T-helper 2 cell (primary cell): Measurements from ENCODE around the gene HOXB3.

Experiments used
- DNase-seq, 5 experiments: peaks; one replicate each; pipeline versions ENCODE4 v3.0.0 to v3.0.0-alpha.2; 2012 to 2022

Gene HOXB3

GRCh38 chr17:48597778-48598631, 8.0 kb upstream of the HOXB3 start:
- peak in 1 of 5 experiments; percentile 57 for DNase-seq

DNA sequence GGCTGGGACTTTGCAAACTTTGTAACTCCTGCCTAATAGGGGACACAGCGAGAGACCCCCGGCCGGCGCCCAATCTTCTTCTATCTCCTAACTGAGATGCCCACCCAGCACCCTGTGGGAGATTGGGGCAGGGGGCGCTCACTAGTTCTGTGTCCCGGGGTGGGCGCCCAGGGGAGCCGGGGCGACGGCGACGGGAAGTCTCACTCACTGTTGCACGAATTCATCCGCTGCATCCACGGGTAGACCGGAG, 7.4 kb upstream of the HOXB3 start:
- DNase-seq: peak in 1 of 5 experiments; percentile 20

DNA sequence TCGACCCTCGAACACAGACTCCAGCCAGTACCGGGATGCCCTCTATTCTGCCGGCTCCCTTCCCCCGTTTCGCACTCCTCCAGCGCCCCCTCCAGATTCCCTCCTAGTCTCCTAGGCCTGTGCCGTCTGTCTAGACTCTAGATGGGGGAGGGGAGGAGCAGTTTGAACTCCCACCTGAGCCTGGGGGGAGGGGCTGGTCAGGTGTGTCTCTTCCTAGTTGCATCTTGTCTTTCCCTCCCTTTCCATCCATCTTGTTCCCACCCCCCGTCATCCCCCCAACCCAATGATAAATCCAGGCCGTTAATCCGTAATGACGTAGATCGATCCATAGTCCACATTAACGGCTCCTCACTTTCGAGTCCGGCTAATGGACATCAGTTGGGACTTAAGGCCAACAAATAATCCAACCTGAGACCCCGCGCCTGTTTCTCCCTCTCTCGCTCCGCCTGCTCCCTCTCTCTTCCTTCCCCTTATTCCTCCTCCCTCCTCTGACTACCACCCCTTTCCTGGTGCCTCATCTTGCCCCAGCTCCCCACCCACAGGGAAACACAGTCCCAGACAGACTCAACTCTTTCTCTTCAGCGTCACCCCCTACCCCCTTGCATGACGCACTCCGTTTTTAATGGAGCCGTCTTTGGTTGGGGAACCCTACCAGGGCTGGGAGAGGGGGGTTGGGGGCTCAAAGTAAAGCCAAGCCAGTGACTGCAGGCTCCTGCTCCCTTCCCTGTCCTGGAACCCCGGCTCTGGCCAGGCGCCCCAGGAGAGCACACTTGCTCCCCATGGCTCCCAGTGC, 6.9 kb upstream of the HOXB3 start:
- no peak for DNase-seq

GRCh38 chr17:48596000-48596734, 6.1 kb upstream of the HOXB3 start:
- peak in 1 of 5 experiments; percentile 57 for DNase-seq

- DNase-seq: no peak
Measured at GRCh38 chr17:48595278-48595999, 5.4 kb upstream of the HOXB3 start.

DNA sequence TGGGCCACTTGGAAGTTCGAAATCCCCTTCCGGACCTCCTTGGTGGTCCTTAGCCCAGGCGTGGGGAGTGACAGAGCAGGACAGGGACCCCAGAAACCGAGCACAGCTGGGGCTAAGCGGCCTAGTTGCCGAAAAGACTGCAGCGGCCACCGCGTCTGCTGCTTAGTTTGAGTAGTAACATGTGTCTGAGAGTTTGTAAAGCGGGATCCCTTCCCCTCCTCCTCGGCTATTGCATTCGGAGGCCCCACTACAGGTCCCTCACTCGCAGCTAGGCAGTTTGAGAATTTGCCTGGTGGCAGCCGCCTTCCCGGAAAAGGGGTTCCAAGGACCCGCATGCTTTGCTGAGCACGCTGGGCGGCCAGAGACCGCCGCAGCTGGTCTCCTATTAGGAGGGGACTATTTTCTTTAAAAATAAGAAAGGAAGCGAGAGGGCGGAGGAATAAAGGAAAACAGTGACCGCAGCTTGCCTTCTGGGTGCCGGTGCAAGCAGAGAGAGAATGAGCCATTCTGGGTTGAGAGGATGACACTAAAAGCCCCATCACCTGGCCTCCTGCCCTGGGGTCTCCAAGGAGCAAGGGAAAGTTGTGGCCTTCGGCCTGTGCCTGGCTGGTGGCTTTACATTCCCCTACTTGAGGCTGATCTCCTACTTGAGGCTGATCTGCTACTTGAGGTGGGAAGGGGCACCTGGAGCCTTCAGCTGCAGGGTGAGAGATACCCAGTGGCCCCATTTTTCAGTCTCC, 4.7 kb upstream of the HOXB3 start:
- no peak for DNase-seq

GRCh38 chr17:48593840-48594537, 3.9 kb upstream of the HOXB3 start:
- DNase-seq: peak; percentile 66 to 79 (median 71)

DNA sequence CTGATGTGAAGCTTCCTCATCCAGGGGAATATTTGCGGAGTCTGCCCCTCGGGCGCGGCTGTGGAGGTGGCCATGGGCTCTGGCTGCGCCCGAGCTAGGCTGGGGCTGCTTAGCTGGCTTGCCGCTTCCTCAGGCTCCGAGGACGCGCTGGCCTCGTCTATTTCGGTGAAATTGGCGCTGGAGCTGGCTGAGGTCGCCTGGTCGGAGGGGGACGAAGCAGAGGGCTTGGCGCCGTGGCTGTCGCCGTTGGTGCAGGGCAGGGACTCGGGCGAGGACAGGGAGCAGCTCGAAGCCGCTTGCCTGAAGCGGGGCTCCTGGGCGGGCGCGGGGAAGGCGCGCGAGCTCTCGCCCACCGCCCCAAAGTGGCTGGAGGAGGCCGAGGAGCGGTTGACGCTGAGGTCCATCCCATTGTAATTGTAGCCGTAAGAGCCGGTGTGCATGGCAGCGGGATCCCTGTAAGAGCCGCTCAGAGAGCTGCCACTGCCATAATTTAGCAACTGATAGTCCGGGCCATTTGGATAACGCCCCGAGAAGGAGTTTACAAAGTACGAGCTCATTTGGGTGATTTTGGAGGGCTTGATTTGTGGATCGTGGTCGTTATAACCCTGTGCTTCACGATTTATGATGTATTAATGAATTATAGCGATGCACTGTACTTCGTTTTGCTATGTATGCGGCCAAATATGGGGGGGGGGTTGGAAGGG, 3.2 kb upstream of the HOXB3 start, which contains the start of gene HOXB5:
Gene HOXB5 (minus strand): TSS at position 654 of the 704 bp plus-strand sequence. CDS start 97 bp downstream, at position 557.
- DNase-seq: peak in 1 of 5 experiments; percentile 44

GRCh38 chr17:48592577-48592976, 2.5 kb upstream of the HOXB3 start:
- no peak for DNase-seq

DNA sequence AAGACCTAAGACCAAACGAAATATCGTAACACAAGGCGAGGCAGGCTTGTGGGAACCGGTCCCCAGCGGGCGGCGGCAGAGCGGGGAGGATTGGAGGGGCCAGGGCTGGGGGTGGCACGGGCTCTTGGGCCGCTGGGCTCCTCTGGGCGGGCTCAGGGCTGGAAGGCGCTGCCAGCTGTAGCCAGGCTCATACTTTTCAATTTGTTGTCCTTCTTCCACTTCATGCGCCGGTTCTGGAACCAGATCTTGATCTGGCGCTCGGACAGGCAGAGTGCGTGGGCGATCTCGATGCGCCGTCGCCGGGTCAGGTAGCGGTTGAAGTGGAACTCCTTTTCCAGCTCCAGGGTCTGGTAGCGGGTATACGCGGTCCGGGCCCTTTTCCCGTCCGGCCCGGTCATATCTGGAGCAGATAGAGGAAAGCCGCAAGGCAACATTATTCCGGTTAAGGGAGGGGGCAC, 2.0 kb upstream of the HOXB3 start:
- DNase-seq: no peak

- DNase-seq: no peak
Measured at GRCh38 chr17:48591255-48592056, 1.4 kb upstream of the HOXB3 start.

DNA sequence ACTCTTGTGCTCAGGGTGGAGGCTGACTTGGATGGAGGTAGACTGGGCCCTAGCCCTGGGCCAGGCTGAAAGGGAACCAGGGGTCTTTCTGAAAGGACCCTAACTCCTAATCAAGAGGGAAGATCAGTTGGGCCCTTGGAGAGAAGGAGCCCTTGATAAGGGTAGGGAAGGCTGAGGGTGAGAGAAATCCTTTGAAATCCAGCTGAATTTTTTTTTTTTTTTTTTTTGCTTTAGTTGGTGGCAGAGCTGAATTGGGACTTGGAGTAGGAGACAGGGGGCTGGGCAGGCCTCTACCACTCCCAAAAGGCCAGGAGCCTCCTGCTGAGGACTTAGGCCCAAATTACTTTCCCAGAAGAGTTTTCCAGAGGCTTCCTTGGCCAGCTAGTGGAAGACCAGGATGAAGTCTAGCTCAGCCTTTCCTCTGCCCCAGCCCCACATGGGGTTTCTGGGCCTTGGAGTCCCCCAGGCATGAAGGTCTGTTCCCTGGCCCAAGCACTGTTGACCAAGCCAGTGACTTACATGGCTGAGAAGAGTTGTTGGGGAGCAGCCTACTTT, 643 bp upstream of the HOXB3 start:
- DNase-seq: no peak

- no peak for DNase-seq
Measured at GRCh38 chr17:48589060-48589830, 796 bp downstream of the HOXB3 start.

GRCh38 chr17:48588528-48588927, 1.5 kb downstream of the HOXB3 start:
- no peak for DNase-seq

DNA sequence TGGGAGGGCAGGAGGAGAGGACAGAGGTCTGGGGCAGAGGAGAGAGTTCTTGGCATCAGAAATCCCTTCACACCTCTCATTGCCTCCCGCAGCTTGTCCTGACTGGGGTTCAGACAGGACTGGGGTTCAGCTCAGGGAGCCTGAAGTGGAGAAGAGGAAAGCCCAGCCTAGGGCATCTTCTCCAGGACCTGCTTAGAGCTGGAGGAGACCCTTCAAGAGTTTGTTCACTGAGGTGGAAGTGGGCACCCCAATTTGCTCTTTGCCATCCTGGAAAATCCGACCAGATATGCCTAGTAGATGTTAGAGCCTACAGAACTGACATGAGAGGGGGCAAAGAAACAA, 2.0 kb downstream of the HOXB3 start:
- no peak for DNase-seq

DNA sequence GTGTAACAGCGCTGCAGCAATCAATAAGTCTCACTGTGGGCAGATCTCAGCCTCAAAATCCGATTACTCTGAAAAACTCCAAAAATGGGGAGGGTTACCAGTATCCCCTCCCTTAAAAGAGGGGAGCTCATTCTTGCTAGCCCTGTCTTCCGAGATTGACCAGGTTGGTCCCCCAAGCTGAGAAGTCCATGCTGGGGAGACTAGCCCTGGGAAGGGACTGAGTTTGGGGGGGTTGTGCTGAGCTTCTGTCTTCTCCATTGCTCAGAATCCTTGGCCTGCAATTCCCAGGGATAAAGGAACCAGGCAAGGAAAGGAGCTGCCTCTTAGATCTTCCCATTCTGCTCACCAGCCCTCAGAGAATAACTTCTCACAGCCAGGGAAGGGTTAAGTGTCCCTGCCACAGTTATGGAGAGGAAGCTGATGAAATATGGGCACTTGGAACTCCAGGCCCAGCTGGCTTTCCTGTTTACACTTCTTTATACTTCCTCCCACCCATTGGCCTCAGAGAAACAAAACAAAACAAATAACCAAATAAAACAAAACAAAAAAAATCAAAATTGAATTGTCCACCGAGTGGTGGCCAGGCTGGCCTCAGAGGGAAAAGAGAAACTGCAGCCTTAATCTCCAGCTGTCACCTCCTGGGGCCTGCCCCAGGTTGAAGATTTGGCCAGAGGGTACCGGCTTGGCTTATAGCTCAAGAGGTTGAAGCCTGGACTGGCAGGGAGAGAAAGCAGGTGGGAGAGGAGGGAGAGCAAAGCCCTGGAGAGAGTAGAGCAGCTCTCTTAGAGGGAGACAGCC, 2.6 kb downstream of the HOXB3 start:
- no peak for DNase-seq
